Non-pigmented ciliary epithelial cell (primary cell): ENCODE measurements around the gene C1QTNF12.
A peak's percentile ranks its signal among the peaks of the same experiment; 100 is the strongest.

Experiments used
- DNase-seq: peaks from one replicate; pipeline ENCODE4 v3.0.0-alpha.2; 2010; ENCODE audit warnings: low read depth

Gene C1QTNF12

DNA sequence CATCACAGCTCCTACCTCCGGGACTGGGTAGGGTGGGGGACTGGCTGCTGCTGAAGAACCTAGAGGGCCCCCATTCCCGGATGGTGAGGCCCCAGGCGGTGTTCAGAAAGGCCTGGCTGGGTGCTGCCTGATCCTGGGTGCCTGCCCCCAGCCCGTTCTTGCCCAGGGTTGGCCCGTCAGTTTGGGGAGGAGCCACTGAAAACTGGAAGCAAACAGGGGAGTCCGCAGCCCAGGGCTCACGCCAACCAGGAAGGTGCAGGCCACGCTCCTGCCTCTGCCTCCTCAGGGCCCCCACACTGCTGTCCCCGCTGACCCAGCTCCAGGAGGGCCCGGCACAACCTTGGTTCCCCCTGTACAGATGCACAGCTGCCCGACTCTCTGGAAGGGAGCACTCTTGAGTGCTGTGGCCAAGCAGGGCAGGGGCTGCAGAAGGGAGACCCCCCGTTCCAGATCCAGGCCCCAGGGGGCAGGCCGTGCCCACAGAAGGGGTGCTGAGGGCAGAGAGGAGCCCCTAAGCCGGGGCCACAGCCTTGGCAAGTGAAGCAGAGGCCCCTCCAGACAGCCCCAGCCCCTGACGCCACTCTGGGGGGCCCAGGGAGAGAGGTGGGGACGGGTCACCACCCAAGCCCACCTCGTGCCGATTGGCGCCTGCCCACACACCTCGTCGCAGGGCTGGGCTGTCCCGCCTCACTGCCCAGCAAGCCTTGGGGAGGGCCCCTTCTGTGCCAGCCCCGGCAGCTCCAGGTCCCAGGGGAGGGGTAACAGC is 5.5 kb downstream of the C1QTNF12 start:
- DNase-seq = no peak

DNA sequence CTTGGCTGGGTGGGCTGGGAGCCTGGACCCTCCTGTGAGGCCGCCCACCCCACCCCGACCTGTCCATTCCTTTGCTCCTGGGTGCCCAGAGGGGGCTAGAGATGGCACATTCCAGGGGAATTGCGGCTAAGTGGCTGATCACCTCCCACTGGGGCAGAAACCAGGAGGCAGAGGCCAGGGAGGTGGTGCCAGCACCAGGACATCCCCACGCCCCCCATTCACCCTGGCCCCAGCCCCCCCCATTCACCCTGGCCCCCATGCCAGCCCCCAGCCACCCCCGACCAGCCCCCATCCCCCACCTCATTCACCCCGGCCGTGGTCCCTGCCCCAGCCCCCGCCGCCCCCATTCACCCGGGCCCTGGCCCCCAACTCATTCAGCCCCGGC is 6.2 kb downstream of the C1QTNF12 start:
- DNase-seq = no peak

DNA sequence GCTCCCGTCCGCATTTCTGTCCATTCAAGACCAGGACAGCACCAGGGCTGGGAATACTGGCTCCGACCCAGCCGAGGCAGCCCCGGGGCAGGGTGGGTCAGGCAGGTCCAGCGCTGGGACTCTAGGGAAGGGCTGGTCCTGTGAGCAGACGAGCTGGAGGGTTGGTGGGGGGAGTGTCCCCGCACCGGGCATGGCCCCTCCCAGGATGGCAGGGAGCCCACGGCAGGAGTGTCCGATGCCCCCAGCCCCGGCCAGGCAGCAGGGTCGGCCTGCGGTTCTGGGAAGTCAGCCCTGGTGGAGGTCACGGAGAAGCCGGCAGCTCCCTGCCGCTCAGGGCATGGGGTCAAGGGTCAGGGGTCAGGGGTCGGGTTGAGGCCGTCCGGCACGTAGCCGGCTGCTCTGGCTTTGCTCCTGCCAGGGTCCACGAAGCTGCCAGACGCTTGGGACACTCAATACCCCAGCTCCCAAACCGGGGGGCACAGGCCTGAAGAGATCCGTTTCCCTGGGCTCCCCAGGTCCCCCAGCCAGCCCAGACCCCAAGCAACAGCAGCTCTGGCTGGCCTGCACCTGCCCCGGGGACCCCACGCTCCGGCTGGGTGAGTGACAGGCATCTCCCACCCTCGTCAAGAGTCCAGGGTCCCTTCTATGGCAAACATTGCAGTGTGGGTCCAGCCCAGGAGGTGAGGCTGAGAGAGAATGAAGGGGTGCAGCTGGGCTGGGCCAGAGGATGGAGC is 6.7 kb downstream of the C1QTNF12 start:
- DNase-seq = no peak

DNA sequence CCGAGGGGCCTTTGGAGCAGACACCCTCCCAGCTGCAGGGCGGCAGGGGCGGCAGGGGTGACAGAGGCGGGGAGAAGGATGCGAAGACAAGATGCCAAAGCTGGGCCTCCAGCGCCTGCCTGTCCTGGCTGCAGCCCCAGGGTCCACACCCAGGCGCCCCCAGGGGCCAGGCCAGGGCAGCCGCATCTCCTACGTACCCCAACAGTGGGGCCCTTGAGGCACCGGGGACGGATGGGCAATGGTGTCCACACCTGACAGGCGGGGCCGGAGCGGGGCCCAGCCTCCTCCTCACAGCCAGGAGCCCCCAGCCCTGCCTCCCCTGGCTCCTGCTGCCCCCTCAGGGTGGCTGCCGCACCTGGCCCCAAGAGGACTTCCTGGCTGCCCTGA is 7.3 kb downstream of the C1QTNF12 start:
- no peak for DNase-seq

DNA sequence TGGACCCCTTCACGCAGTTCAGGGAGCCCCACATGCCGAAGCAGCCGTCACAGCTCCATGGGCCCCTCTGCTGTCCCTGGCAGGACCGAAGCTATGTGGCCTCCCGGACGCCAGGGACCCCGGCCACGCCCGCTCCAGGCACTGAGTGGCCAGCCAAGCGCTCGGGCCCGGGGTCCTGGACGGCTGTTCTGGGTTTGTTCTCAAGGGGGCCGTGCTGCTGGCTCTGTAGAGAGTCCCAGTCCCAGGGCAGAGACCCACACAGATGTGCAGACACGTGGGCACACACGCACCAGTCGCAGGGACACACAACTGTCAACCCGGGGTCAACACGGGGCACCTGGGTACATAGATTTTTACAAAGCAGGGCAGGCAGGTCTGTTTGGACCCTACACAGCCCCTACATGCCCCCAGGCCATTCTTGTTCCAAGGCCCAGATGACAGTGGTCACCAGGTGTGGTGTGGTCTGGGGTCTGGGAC is 7.8 kb downstream of the C1QTNF12 start:
- DNase-seq = no peak

DNA sequence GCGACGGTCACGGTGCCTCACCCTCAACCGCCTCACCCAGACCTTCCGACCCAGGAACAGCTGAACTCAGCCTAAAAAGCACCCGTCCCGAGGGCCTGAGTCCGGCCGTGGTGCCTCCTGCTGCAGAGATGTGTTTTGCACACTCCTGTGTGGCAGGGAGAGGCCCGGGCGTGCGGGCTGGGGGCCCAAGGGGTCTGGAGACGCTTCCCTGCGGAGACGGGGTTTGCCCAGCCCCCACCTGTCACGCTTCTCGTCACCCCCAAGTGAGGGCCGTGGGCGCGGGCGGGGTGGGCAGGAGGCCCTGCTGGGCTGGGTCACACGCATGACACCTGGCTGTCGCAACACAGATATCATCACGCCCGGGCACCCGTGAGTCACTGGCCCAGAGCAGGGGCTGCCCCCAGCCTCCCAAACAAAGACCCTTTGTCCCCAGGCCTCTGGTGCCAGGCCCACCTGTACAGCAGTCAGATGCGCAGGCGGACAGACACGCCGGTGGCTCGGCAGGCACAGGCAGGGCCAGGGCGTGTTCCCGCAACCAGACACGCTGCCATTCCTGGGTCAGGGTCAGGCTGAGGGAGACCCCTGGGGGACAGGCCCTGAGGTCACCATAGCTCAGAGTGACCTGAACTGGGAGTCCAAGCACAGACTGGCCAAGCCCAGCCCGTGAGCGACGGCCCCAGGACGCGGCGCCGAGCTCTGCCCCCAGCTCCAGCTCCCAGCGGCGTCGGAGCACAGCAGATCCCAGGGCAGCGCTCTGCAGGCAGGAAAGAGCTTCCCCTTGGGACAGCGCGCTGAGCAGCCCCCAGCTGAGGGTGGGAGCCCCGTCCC is 8.4 kb downstream of the C1QTNF12 start:
- no peak for DNase-seq

DNA sequence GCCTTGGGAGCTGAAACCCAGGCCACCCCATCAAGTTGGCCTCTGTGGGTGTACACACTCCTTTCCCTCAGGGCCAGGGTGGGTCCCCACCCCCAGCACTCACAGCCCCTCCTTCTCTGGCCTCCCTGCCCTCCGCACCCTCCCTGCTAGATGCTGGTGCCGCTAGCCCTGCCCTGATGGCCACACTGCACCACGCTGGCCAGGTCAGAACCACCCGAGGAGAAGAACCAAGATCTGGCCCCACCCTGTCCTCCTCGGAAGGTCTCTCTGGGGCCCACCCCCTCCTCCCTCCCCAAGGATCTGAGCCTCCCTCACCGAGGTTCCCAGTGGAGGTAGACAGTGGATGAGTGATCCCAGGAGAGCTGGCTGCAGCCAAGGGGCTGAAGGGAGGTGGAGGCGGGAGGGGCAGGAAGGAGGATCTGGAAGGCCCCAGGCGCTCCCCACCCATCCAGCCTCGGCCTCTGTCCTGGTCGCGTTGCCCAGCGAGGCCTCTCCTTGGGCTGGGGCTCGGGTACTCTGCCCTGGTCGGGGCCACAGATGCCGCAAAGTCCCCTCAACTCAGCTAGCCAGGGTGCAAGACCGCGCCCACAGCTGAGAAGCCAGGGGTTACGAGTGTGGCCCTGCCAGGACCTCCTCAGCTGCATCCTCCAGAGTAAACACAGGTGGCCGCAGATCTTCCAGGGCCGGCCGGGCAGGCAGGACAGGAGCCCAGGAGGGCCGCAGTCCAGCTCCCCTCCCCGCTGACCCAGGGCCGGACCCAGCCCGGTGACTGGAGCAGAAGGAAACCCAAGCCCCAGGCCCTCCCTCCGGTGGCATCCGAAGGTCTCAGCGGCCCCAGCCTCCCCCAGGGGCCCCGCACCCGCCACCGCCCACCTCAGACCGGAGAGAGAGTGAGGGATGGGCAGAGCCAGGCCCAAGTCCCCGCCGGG is 9.3 kb downstream of the C1QTNF12 start:
- DNase-seq = no peak

DNA sequence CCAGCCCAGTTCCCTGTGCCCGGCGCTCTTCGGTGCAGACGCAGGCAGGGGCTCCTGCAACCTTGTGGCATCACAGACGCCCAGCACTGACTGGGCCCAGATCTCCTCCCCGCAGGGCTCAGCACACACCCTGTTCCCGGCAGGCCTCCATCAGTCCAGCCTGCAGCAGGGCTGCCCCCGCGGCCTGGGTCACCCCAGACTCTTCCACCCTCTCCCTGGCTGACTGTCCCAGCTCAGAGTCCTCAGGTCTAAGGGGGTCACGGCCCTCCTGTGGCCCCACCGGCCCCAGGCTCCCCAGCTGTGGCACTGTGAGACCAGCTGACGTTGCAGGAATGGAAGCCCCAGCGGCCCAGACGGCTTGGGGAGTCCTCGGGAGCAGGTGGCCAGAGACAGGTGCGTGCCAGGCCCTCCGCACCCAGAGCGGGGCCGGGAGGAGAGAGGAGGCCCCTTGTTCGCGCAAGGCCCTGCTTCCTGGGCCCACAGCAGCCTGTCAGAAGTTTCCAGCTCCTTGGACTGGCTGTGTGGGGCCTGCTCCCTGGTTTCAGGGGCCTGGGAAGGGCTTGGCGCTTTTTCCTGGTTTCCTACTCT is 10.3 kb downstream of the C1QTNF12 start:
- no peak for DNase-seq

DNA sequence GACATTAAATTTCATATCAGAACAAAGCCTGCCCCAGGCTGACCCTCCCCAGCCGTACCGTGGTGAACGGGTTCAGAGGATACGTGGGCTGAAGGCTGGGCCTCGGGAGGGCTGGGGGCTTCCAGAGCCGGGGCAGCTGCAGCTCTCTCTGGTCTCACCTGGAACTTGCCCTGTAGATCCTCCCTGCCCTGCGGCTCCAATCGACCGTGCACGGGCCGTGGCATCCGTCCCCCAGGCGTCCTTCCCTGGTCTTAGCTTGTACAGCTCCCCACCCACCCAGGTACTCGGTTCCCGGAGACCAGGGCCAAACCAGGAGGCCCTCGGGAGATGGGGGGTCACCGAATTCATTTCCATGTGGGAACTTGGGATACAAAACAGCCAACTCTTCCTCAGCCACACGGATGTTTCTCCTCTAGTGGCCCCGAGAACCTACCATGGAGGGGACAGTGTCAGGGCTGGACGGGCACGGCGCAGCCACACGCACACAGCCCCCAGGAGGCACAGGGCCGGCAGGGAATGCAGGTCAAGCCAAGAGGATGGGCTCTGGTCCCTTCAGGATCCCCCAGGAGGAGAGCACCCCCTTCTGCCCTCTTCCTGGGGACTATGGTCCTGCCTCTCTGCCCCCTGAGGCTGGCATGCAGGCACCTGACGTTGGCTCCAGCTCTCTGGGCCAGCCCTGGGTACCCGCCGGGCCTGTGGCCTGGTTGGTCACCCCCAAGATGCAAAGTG is 11.3 kb downstream of the C1QTNF12 start:
- no peak for DNase-seq

DNA sequence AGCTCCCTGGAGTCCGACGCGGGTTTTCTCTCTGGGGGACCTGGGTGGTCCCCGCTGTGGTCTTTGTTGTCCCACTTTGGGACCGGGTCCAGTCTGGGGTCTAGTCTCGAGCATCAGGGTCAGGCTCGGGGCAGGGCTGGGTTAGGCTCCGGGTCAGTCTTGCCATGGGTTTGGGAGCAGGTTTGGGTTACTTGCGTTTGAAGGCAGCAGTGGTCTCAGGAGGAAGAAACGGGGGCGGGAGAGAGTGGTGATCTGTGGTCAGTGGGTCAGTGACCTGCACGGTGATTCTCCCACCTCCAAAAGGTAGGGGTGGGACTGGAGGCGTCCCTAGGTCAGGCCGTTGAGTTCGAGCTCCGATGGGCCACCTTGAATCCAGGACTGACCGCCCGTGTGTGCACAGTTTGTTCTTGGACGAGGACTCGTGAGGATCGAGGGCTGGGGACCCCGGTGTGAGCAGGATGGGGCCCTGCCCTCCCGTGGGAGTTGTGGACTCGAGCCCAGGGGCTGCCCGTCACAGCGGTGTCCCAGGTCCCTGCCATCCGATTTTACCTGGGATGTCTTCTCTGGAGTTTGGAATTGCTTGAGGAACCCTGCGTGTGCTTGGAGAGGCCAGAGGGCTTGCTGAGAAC is 12.2 kb downstream of the C1QTNF12 start:
- no peak for DNase-seq

DNA sequence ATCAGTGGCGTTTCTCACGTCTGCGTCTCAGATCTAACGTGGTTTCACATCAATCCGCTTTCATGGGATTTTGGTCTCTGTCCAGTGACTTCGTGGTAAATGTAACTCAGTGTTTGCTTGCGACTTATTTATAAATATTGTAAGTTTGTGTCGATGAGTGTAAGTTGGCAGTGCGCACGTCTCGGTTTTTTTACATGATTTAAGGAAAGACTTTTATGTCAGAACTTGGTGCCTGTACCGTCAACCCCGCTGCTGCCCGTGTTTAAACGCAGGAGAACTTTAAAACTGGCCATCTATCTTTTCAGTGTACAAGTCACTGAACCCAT is 13.0 kb downstream of the C1QTNF12 start:
- DNase-seq = no peak

DNA sequence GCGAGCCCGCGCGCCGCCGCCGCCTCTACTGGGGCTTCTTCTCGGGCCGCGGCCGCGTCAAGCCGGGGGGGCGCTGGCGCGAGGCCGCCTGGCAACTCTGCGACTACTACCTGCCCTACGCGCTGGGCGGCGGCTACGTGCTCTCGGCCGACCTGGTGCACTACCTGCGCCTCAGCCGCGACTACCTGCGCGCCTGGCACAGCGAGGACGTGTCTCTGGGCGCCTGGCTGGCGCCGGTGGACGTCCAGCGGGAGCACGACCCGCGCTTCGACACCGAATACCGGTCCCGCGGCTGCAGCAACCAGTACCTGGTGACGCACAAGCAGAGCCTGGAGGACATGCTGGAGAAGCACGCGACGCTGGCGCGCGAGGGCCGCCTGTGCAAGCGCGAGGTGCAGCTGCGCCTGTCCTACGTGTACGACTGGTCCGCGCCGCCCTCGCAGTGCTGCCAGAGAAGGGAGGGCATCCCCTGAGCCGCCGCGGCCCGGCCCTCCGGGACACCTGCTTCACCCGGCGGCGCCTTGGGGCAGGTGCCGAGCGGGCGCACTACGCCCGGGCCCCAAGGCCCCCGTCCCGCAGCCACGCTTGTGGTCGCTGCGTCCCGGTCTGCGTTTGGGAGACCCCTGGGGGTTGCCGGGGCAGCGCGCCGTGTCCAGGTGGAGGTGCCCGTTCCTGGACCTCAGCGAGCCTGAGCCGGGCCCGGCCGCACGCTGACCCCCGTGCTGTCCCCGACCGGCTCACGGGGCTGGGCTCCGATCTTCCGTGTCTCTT is 13.5 kb downstream of the C1QTNF12 start:
- DNase-seq = no peak

DNA sequence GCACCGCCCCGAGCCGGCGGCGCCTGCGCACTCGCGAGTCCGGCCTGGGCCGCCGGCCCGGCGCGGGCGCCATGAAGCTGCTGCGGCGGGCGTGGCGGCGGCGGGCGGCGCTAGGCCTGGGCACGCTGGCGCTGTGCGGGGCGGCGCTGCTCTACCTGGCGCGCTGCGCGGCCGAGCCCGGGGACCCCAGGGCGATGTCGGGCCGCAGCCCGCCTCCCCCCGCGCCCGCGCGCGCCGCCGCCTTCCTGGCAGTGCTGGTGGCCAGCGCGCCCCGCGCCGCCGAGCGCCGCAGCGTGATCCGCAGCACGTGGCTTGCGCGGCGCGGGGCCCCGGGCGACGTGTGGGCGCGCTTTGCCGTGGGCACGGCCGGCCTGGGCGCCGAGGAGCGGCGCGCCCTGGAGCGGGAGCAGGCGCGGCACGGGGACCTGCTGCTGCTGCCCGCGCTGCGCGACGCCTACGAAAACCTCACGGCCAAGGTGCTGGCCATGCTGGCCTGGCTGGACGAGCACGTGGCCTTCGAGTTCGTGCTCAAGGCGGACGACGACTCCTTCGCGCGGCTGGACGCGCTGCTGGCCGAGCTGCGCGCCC is 14.2 kb downstream of the C1QTNF12 start, which contains the start of gene B3GALT6:
Gene B3GALT6, plus strand, starts transcription at position 30 of the 588 bp plus-strand sequence. Its CDS starts 42 bp downstream, at position 72.
- DNase-seq = no peak

DNA sequence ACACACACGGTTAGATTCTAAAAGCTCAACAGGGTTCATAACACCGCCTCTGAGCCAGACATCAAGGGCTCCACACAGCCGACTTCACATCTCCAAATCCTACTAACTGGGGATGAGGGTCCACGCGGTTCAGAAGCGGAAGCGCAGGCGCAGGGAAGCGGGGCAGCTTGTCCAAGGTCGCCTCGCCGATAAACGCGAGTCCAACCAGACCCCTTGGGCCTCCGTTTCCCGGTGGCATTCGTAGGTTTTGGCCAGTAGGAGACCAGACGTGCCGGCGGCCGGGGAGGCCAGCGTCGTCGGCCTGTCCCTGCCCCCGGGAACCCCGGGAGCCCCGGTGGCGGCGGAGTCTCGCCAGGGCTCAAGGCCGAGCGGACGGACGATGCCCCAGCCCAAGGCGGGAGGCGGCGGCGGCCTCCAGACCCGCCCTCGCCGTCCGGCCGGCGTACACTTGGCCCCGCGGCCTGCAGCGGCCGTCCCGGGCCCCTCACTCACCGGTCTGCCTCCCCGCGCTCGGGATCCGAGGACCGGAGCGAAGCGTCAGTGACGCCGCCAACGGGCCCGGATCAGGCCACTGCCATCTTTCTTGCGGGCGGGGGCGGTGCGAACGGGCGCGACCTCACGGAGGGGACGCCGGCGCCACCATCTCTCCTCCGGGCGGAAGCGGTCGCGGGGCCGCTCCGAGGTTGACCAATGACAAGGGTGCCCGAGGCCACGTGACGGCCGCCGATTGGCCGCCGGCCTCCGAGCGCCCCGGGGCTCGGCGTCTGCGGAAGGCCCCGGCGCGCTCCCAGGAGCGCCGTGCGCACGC is 14.9 kb downstream of the C1QTNF12 start, which contains the start of gene SDF4:
Gene SDF4, minus strand, starts transcription at position 602 of the 808 bp plus-strand sequence. CDS start 3,229 bp downstream, outside the sequence.
- peak; percentile 63 for DNase-seq

DNA sequence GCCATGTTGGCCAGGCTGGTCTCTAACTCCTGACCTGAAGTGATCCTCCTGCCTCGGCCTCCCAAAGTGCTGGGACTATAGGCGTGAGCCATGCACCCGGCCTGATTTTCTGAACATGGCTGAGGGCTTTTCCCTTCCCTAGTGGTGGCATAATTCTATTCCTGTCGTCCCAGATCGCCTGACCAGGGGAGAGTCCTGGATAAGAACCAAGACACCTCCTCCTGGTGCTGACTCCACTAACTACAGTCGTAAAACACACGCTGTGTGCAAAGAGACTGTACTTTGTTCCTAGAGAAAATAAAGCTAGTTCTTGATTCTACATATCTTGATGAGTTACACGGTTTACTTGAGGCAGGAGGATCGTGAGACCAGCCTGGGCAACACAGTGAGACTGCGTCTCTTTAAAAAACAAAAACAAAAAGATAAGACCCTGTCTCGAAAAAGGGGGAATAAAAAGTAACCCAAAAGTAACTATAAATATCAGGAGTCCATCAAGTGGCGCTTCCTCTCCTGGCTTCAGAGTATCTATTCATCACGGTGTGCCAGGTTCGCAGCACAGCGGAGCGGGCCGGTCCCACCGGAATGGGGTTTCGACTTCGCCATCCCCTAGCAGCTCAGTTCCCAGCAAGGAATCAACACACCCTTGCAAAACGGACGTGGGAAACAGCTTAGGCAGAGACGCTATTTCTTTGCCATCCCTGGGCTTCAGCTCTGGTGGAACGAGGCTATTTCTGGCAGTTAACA is 15.7 kb downstream of the C1QTNF12 start:
- no peak for DNase-seq

DNA sequence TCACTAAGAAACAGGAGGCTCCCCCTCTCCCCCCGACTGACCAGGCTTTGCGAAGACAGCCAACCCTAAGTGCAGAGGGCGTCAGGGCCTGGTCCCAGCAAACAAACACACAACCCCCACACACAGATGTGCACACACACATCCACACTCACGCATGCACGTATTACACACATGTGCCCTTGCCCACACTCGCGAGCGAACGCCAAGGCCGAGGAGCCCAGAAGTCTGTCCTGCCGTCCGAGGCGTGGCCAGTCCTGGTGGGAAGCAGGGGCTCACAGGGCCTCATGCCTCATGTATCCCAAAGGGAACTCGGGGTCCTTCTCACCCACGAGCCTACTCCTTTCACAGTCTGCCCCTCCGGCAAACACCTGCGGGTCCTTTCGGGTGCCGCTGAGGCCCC is 16.8 kb downstream of the C1QTNF12 start:
- DNase-seq = no peak
